HG03575 (cell line): ENCODE measurements around the gene ACIN1.
"Not testable (repeated sequence)": the region's sequence is repeated elsewhere in the genome, so short reads cannot be mapped to it uniquely, and the experiment has no call there.

Source experiments
- ATAC-seq: cut with Tn5 transposase; IDR thresholded peaks from one replicate; pipeline ENCODE4 v1.9.1; 2021; ENCODE audit not compliant: unreplicated experiment, insufficient number of reproducible peaks, low FRiP score; ENCODE audit errors: extremely low read depth

The ACIN1 gene

GRCh38 chr14:23033251-23033727 lies 61.6 kb downstream of the ACIN1 start:
- no peak for ATAC-seq

- no peak for ATAC-seq
Measured at GRCh38 chr14:23030936-23031335, 64.0 kb downstream of the ACIN1 start.

- no peak for ATAC-seq
Measured at GRCh38 chr14:23028799-23029198, 66.1 kb downstream of the ACIN1 start.

GRCh38 chr14:23025151-23025814 lies 69.7 kb downstream of the ACIN1 start:
- ATAC-seq = no peak

GRCh38 chr14:23024612-23025075 lies 70.3 kb downstream of the ACIN1 start:
- ATAC-seq = no peak

GRCh38 chr14:23023795-23024152 lies 71.2 kb downstream of the ACIN1 start:
- no peak for ATAC-seq

GRCh38 chr14:23023022-23023794 lies 71.7 kb downstream of the ACIN1 start:
- no peak for ATAC-seq

- ATAC-seq = no peak
Measured at GRCh38 chr14:23021889-23022442, 73.0 kb downstream of the ACIN1 start.

GRCh38 chr14:23021434-23021833 lies 73.5 kb downstream of the ACIN1 start:
- no peak for ATAC-seq

- no peak for ATAC-seq
Measured at GRCh38 chr14:23020143-23021128, 74.5 kb downstream of the ACIN1 start.

GRCh38 chr14:23018107-23018506 lies 76.8 kb downstream of the ACIN1 start:
- no peak for ATAC-seq

- ATAC-seq = no peak
Measured at GRCh38 chr14:23017091-23017490, 77.8 kb downstream of the ACIN1 start.

- ATAC-seq = no peak
Measured at GRCh38 chr14:23015618-23016017, 79.3 kb downstream of the ACIN1 start.

- not testable (repeated sequence) for ATAC-seq
Measured at GRCh38 chr14:23013749-23014054, 81.2 kb downstream of the ACIN1 start.

- ATAC-seq = no peak
Measured at GRCh38 chr14:23013054-23013748, 81.7 kb downstream of the ACIN1 start.

- no peak for ATAC-seq
Measured at GRCh38 chr14:23009939-23010726, 84.8 kb downstream of the ACIN1 start, which contains the start of gene C14orf93. Gene C14orf93 (minus strand): TSS chr14:23010143. CDS start chr14:22999023, 11,120 bp downstream.

- ATAC-seq = no peak
Measured at GRCh38 chr14:23009483-23009938, 85.4 kb downstream of the ACIN1 start.

GRCh38 chr14:23008831-23009230 lies 86.1 kb downstream of the ACIN1 start:
- ATAC-seq = no peak
